Peyer's patch (tissue), 4 donors: ENCODE measurements around the gene FKBP2.

Experiments used
- CTCF ChIP-seq, 6 experiments: fragments of 450-650 bp in 4 of 6; fragments of 200-600 bp in 2 of 6; sonication (generic) in 1 of 6; IDR thresholded peaks; one replicate each; pipeline ENCODE4 v1.5.1; 2017 to 2019; ENCODE audit warnings: antibody characterized with exemption in 6 of 6, mild to moderate bottlenecking in 3 of 6, moderate library complexity in 1 of 6
- POLR2A ChIP-seq, 2 donors: fragments of 450-650 bp; IDR thresholded peaks; one replicate each; pipeline ENCODE4 v1.5.1; 2017; ENCODE audit warnings: antibody characterized with exemption in 2 of 2, mild to moderate bottlenecking in 2 of 2, moderate library complexity in 2 of 2

- TF ChIP-seq CTCF (IDR thresholded peaks at IDR 0.05) (no peak), POLR2A (IDR thresholded peaks at IDR 0.05) (no peak)
Observed at GRCh38 chr11:64230985-64231365, 9.9 kb upstream of the FKBP2 start.
